Amniotic stem cell (primary cell): ENCODE results near the gene SPAG6.
A peak's percentile ranks its signal among the peaks of the same experiment; 100 is the strongest.
"Not testable (repeated sequence)": the region's sequence is repeated elsewhere in the genome, so short reads cannot be mapped to it uniquely, and the experiment has no call there.

Source experiments
- DNase-seq: peaks from one replicate; lab custom pipeline; 2025; lab: John Stamatoyannopoulos, UW

SPAG6 gene

GRCh38 chr10:22372298-22372697 is 27.0 kb downstream of the SPAG6 start:
- no peak for DNase-seq

- no peak for DNase-seq
Observed at GRCh38 chr10:22372917-22373316, 27.6 kb downstream of the SPAG6 start.

DNA sequence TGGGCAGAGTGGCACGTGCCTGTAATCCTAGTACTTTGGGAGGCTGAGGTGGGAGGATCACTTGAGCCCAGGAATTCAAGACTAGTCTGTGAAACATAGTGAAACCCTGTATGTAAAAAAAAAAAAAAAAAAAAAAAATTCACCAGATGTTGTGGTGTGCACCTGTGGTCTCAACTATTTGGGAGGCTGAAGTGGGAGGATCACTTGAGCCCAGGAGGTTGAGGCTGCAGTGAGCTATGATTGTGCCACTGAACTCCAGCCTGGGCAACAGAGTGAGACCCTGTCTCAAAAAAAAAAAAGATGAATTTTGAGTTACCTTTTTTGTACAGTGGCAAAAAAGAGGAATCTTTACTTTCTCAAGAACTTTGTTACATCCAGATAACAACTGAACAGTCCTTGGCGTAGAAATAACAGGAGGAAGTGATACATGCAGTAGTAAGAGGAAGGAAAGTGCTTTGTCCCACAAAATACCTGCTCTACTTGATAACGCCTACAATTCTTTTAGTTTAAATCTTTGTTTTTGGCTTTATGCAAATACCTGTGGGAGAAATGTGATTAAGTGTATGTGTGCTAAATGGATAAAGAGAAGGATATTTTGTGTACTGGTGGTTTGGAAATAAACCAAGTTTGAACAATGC is 29.3 kb downstream of the SPAG6 start:
- no peak for DNase-seq

DNA sequence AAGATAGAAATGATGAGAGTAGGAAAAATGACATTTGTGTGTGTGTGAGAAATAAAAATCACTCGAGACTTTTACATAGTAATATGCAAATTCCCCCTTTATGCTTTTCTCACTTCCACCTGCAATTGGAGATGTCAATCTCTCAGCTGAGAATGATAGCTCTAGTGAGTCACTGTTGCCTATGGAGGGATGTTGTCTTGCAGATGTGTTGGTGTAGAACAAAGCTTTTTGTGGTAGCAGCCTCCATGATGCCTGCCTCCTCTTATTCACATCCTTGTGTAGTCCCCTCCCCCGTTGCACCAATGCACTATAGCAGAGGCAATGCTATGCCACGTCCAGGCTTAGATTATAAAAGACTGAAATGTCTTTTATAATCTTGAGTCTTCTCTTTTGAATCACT is 33.8 kb downstream of the SPAG6 start:
- no peak for DNase-seq

DNA sequence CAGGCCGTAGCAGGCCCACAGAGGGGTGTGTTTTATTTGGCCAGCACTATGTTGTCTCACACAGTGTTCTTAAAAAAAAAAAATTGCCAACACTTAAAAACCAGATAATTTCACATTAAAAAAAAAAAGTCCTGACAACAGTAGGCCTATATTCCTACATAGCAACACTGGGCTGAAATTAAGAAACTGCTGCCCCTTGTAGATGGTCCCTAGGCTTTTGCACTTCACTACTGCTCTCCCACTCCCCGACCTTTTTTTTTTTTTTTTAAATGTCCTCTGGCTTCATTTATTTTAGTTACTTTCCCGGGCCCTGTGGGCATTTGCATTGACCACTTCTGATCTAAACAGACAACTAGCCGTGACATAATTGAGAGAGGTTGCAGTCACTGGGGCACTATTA is 36.0 kb downstream of the SPAG6 start:
- DNase-seq, result no peak

- no peak for DNase-seq
Observed at GRCh38 chr10:22386503-22386902, 41.2 kb downstream of the SPAG6 start.

DNA sequence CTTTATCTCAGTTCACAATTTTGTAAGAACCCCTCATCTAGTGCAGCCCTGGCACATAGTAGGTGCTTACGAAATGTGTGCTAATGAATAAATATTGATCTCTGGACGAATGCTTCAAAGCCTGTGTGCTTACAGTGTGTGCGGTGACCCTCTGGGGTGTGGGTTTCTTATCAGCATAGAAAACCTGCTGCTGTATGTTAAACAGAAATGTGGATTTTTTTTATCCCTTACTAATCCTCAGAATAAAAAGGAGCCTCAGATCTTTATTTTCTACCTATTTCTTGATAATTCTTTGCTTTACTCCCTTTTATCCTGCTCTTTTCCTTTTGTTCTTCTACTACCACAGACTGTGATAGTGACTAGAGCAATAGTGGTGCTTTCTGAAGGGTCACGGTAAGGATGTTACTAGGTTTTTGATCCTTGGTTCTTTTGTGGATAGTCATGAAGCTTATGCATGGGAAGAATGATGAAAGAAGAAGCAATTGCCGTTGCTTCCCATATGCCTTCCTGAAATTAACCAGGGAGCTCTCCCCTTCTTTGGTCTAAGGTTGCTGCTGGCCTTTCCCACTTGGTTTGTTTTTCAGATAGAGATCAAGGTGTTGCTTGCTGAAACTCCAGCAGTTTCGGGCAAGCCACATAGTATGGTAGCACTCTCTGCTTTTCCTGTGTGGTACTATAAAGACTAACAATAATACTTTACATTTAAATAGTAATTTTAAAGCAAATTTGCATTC is 44.7 kb downstream of the SPAG6 start:
- DNase-seq, result no peak

GRCh38 chr10:22391600-22391999 is 46.3 kb downstream of the SPAG6 start:
- DNase-seq, result no peak

GRCh38 chr10:22396195-22396594 is 50.9 kb downstream of the SPAG6 start:
- not testable (repeated sequence) for DNase-seq

DNA sequence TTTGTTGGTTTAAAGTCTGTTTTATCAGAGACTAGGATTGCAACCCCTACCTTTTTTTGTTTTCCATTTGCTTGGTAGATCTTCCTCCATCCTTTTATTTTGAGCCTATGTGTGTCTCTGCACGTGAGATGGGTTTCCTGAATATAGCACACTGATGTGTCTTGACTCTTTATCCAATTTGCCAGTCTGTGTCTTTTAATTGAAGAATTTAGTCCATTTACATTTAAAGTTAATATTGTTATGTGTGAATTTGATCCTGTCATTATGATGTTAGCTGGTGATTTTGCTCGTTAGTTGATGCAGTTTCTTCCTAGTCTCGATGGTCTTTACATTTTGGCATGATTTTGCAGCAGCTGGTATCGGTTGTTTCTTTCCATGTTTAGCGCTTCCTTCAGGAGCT is 61.6 kb downstream of the SPAG6 start:
- not testable (repeated sequence) for DNase-seq

DNA sequence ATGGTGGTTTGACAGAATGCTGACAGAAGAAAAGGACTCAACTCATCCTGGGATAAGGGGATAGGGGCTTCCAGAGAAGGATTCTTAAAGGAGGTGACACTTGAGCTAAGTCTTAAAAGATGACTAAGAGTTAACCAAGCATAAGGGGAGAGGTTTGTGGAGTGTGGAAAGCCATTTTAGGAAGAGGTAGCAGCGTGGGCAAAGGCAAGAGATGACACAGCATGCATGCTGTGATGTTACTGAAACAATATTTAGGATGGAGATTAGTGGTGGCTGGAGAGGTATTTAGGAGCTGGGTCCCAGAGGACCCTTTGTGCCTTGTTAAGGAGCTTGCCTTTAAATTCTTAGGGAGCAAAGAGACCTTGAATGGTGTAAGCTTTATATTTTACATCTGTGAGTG is 65.1 kb downstream of the SPAG6 start:
- no peak for DNase-seq

DNA sequence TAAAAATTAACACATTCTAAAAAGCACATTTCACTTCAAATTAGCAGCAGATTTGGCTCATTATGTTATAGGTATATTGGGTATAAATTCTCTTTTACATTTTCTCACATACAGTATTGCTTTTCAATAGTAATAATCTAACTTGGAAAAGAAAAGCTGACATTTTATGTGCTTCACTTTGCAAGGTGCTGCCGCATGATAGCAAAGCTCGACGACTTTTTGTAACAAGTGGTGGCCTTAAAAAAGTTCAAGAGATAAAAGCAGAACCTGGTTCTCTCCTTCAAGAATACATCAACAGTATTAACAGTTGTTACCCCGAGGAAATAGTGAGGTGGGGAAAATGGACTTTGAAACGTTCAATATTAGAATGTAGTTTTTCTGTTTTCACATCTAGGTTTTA is 65.5 kb downstream of the SPAG6 start:
- no peak for DNase-seq

DNA sequence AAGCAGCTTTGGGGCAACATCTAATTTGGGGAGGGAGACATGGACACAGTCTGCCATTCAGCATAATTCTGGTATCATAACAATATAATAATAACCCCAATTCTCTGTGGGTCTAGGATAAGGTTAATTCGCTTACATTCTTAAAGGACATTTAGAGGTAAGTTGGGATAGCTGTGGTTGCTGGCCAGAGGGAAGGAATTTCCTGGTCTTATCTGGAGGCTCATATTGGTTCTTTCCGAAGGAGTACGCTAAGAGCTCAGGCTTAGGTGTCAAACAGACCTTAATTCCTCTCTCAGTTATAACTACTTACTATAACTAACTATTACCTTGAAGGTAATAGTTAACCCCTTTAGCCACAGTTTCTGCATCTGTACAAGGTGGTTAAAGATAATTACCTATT is 68.8 kb downstream of the SPAG6 start:
- no peak for DNase-seq

DNA sequence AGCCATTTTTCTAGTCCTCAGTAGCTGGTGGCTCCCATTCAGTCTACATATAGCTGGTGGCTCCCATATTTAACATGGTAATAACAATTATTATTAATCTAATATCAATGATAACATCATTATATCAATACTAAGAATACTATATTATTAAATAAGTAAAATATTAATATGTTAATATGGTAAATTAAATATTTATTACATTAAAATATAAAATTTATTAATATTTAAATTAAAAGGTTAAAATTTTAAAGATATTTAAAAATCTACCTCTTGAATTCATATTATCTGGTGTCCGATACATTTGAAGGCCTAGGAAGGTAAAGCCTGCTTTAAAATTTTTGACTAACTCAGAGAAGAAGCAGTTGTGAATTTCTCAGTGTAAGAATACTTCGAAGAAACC is 69.8 kb downstream of the SPAG6 start:
- no peak for DNase-seq

DNA sequence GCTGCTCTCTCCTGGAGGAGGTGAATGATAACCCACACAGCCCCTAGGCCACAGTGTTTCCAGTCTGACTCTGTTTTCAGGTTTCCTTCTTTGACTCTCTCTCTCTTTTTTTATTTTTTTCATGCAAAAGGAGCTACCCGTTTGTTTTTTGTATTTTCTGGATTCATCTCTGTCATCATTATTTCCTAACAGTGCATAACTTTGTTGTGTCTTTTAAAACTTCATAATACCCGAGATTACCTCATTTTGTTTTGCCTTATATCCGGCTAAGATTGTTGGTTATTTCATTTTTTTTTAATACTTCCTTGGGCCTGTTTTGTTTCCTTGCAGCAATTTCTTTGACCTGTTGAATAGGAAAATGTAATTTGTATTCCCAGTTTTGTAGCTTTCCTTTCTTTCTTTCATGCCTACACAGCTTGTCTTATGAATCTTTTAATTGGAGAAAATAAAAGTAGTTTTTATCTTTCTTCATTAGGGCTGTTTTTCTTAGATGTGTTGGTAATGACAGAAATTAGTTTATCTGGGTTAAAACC is 72.5 kb downstream of the SPAG6 start:
- DNase-seq, result no peak

- DNase-seq, result peak; percentile 40
Observed at GRCh38 chr10:22420787-22421517, 75.7 kb downstream of the SPAG6 start.

- DNase-seq, result no peak
Observed at GRCh38 chr10:22426653-22427052, 81.4 kb downstream of the SPAG6 start.

DNA sequence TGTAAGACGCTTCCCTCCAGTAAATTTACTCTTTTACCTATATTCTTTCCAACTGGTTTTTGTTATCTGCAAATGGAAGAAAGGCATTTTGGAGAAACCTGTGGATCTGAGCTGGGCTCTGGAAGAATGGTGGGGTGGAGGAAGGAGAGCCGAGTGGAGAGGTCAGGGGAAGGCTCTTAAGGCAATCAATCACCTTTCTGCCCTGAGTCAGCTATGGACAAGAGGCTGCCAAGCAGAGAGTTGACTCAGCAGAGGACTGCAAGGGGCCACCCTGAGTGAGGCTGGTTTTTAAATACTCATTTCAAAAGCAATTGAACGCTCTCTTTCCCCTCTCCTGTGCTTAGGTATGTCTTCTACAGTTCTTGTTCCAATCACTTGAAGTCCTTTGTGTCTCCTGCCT is 81.8 kb downstream of the SPAG6 start:
- no peak for DNase-seq

- peak; percentile 58 for DNase-seq
Observed at GRCh38 chr10:22427890-22428571, 82.7 kb downstream of the SPAG6 start.

- no peak for DNase-seq
Observed at GRCh38 chr10:22429146-22429545, 83.8 kb downstream of the SPAG6 start.

GRCh38 chr10:22429981-22430421 is 84.7 kb downstream of the SPAG6 start:
- no peak for DNase-seq

DNA sequence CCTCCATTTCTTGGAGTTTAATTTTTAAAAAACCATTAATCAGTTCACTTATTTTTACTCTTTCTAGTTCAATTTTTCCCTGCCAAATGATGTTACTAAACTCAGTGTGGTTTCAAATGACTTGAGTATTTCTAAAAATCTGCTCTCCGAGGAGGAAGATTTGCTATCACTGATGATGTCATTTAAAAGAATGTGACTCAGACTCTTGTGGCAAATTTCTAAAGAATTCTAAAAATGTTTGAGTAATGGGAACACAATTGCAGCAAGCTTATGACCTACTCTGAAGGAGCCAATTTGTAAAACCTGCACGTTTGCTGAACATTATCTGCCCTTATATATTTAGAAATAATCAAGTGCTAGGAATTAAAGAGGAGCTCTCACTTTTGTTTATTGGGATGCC is 88.6 kb downstream of the SPAG6 start:
- peak; percentile 64 for DNase-seq
